Activated CD8-positive, alpha-beta memory T cell treated with anti-CD3 and anti-CD28 coated beads for 48 hours (primary cell): ENCODE measurements around the gene FKBP5.
"Not testable (repeated sequence)": the region's sequence is repeated elsewhere in the genome, so short reads cannot be mapped to it uniquely, and the experiment has no call there.

ENCODE experiments used
- DNase-seq, 3 experiments: peaks; one replicate each; pipeline ENCODE4 v3.0.0-alpha.2; 2020; ENCODE audit warnings: low read depth in 2 of 3, low spot score in 2 of 3

Gene FKBP5

DNA sequence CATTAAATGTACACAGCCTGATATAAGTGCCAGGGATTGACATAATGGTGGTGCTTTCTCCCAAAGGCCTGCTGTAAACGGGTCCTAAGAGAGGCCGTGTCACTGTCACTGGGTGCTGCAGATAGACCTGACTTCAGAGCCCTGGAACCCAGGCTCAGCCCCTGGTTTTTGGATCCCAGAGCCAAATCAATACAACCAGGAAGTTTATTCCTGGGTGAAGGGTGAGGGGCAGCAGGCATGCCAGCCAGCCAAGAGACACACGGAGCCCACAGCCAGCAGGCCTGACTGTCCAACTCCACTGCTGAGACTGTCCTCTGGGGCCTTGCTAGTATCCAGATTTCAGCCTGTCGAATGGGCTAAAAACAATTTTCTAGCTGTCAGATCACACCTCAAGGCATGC lies 35.3 kb upstream of the FKBP5 start:
- no peak for DNase-seq

DNA sequence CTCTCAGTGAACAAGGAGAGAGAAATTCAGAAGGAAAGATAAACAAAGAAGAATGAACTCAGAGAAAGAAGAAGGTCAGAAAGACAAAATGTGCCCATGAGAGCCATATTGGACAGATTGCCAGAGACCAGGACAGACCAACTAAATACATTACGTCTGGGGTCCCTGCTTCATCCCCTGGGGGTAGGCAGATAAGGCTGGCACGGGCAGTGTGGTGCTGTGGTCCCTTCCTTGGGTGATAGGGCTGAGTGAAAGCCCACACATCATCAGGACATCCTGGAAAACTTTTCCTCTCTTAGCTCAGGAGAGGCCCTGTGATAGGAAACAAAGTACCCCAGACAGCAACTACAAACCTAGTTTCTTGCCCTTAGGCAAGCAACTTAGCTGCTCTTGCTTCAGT lies 34.9 kb upstream of the FKBP5 start:
- no peak for DNase-seq

DNA sequence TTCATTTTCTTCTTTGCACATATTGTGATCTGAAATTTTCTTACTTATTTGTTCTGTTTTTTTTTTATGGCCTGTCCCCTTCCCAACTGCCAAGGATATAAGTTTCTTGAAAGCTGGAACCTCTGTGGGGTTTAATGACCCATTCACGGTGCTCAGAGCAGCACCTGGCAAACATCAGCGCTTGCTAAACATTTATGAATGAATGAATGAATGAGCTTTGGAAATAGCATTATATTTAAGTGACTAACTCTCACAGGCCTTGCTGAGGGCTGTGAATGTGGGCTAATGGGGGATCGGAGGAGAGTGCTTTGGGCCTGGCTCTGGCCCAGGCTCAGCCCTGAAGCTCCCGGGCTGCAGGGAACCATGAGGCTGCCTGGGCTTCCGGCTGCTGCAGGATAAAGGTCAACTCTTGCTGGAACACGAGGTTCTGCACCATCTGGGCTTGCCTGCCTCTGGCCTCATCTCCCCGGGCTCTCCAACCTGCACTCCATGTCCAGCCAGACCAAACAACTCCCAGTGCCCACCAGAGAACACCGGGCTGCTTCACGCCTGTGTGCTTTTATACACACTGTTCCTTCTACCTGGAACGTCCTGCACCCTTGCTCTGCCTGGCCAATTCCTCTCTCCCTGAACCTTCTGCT lies 33.5 kb upstream of the FKBP5 start:
- DNase-seq = no peak

DNA sequence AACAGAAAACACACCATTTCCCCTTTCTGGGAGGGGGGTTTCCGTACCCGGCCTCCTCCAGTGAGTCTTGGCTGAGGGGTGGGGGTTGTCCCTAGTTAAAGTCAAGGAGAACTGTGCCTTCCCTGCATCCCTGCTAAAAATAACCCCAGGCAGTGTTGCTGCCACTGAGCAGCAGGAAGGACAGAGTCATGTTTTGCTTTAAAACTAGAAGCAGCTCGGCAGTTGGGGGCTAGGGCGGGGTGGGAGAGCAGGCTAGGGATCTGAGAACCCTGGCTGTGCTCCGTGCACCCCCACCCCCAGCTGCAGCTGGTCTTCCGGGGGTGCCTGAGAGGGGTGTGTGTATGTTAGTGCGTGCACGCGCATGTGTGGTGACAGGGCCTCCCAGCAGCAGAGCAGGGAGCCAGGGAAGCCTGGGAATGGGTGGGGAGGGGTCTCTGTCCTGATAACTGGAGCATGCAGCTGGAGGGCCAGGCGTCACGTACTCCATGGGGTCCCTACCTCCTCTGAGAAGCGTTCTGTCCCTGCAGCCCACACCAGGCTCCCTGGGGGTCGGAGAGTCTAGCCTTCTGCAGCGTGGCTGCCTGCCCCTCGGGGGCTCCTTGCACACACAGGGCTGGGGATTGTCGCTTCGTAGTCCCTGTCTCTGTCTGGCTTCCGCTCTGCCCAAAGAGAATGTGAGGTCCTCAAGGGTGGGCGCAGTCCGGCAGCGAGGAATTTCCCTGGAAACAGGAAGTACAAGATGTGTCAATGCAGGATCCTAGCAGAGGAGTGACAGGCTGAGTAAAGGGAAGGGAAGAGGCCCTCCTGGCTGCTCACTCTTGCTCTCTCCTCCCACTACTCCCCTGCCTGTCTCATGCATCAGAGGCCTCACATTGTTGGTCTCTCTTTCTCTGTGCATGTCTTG lies 31.4 kb upstream of the FKBP5 start:
- DNase-seq = no peak

DNA sequence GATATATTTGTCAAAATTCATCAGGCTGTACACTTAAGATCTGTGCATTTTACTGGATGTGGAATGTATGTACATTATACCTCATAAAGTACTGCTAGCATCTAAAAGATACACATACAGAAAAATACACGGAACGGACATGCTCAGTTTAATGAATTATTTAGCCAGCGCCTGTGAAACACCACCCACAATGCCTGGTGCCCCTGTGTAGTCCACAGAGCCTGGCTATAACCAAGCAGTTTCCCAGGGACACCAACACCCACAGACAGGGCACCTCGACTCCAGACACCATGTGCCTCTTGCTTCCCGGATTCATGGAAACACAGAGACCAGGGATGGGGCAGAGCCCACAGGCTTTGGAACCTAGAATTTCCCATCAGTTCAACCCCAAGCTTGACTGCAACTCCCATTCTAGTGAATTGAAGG lies 30.7 kb upstream of the FKBP5 start:
- DNase-seq = no peak

DNA sequence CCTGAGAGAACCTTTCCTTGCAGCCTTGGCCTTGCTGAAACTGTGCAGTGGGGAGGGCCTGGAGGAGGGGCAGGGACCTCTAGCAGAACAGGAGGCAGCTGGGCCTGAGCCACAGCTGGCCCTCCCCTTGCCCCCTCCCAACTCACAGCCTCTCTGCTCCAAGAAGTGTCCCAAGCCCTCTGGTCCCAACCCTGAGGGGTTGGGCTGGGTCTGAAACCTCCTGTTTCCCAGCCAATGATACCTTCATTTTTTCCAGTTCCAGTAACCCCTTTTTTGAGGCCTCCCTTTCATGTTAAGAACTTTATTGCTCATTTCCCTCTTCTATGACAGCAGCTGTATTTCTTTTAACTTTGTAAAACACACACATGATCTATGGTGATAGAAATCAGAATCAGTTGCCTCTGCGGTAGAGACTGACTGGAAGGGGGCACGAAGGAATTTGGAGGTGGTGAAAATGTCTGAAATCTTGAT lies 30.2 kb upstream of the FKBP5 start:
- DNase-seq = no peak

DNA sequence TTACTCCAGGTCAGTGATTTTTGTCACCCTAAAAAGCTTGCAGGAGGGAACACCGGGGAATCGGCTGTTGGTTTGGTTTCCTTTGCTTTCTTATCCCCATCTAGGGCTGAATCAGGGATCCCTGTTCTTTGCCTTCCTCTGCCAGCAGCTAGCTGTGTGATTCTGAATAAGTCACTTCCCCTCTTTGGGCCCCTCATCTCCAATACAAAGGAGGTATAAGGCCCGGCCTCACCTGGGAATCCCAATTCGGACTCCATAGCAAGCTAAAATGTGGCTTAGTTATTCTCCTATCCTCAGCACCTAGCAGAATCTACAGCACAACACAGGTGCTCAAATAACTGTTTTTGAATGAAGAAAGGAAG lies 29.6 kb upstream of the FKBP5 start:
- DNase-seq = no peak

DNA sequence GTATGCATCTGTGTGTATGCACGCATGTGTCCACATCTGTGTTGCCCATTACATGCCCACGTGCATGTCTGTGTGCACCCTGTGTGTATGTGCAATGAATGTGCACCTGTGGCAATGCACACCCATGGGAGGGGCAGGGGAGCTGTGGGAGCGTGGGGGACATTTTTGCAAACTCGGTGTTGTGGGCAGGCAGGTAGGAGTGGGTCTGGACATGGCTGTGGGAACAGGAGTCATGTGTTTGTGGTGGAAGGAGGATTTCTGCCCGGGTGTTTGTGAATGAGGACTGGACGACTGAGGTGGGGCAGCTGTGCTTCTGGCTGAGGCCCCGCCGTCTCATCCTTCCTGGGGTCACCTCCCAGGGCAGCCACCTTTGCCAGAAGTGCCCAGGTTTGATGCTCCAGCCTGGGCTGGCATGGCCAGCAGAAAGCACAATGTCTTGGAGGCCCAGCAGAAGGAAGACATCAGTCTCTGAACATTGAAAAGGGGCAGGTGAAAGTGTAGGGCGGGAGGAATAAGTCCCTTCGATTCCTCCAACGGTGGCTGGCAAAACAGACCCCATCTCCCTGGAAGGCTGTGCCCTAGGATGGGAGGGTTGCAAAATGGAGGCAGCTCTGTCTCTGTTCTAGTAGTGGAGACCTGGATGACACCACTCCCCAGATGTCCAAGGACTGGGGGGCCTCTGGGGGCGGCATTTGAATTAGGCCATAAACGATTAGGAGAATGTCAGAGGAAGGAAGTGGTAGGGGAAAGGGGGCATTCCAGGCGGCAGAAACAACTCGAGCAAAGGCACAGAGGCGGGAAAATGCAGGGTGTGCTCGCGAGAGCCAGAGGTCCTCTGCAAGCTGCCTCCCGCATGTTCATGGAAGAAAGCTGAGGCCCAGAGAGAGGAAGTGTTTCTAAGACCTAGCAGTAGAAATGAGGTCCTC lies 29.0 kb upstream of the FKBP5 start:
- DNase-seq = no peak

DNA sequence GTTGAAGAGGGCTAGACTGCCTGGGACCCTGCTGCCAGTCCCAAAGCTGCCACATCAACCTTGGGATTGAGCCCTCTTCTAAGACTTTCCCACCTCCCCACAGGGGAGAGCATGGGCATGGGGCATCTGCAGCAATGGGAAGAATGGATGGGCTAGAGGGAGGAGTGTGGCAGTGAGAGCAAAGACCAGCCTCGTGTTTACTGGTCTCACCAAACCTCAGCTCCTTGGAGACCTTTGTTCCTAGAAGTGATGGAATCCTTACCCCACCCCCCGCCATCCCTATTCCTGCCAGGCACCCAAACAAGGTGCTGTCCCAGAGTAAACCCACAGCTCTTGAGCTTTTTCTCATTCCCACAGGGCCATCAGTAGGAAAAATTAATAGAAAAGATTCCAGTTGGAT lies 28.1 kb upstream of the FKBP5 start:
- no peak for DNase-seq

DNA sequence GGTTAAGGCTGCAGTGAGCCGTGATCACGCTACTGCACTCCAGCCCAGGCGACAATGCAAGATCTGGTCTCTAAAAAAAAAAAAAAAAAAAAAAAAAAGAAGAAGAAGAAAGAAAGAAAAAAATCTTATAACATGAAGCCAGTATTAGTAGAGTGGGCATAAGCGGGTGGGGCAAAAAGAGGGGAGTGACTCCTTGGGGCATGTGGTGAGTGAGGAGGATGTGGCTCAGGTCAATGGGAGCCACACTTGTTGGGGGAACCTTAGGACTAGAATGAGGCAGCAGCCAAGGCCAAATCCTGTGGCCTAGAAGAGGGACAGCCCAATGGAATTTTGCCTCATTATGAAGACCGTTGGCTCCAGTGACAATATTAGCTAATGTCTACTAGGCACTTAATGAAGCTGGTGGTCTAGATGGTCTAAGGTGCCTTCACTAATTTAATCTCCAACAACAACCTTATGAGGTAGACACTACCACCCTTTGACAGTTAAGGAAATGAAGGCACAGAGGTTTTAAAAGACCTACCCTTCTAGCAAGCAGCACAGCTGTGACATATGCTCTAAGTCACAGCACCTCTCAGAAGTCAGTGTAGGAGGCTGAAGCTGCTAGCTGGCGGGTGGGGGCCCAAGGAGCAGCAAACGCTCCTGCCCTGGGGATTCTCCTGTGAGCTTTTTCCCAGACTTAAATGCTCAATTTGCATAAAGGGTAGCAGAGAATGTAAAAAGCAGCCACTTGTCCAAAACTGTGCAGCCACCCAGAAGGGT lies 24.5 kb upstream of the FKBP5 start:
- DNase-seq = no peak

DNA sequence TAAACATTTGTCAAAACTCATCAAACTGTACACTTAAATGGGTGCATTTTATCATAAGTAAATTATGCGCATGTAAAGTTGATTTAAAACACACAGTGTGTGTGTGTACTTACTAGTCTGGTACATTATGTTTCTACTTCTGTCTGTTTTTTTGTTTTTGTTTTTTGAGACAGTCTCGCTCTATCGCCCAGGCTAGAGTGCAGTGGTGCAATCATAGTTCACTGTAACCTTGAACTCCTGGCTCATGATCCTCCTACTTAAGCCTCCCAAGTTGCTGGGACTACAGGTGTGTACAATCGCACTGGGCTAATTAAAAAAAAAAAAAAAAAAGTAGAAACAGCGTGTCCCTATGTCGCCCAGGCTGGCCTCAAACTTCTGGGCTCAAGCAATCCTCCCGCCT lies 23.0 kb upstream of the FKBP5 start:
- no peak for DNase-seq

DNA sequence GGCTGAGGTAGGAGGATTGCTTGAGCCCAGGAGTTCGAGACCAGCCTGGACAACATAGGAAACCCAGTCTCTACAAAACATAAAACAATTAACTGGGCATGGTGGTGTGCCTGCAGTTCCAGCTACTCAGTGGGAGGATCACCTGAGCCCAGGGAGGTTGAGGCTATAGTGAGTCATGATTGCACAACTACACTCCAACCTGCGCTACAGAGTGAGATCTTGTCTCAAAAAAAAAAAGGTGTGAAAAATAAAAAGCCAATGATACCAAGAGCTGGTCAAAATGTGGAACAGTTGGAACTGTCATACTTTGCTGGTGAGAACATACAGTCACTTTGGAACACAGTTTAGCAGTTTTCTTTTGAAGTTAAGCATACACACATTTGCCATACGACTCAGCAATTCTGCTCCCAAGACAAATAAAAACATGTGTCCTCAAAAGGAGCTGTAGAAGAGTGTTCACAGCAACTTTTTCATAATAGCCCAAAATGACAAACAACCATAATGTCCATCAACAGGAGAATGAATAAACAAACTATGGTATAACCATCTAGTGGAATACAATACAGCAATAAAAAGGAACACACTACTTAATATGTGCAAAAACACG lies 21.6 kb upstream of the FKBP5 start:
- no peak for DNase-seq

DNA sequence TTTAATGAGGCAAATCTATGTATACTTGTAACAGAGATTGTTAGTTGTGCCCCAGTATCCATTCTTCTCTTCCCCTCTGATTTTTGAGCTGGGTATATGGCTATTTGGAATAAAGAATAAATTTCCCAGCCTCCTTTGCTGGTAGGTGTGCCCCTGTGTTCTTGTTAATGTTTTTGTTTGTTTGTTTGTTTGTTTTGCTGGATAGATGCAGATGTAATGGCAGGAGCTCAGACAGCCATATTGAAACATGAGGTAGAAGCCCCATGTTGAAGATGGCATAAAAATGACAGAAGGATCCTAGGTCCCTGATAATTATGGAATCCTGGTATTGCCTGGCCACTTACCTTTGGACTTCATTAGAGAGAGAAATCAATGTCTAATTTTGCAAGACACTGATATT lies 19.9 kb upstream of the FKBP5 start:
- no peak for DNase-seq

DNA sequence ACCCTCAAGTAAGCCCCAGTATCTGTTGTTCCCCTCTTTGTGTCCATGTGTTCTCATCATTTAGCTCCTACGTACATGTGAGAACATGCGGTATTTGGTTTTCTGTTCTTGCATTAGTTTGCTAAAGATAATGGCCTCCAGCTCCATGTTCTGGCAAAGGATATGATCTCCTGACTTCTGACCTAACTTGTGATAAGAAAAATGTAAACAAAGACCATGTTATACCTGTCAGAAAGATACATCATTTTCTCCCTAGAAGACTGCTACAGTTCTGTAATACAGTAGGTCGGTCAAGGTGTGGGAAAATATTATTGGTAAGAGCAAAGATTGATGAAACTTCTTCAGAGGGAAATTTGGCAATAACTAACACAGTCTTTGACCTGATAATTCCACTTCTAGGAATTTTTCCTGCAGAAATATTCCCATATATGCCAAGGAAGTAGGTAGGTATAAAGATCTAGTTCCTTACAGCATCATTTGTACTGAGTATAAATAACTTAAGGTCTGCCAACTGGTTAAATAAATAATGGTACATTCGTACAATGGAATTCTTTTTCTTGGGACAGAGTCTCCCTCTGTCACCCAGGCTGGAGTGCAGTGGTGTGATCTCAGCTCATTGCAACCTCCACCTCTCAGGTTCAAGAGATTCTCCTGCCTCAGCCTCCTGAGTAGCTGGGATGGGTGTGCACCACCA lies 19.1 kb upstream of the FKBP5 start:
- no peak for DNase-seq

DNA sequence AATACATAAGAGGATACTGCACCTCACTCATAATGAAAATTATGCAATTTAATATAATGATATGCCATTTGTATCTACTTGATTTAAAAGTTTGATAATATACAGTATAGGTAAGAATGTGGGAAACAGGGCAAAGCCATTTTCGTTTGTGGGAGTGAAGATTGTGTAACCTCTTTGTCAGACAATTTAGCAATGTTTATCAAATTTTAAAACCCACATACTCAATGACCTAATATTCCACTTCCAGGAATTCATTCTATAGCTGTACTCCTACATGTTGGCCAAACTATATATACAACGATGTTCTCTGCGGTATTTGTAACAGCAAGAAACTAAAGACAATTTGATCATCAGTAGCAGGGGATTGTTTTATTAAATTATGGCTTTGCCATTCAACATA lies 17.8 kb upstream of the FKBP5 start:
- no peak for DNase-seq

DNA sequence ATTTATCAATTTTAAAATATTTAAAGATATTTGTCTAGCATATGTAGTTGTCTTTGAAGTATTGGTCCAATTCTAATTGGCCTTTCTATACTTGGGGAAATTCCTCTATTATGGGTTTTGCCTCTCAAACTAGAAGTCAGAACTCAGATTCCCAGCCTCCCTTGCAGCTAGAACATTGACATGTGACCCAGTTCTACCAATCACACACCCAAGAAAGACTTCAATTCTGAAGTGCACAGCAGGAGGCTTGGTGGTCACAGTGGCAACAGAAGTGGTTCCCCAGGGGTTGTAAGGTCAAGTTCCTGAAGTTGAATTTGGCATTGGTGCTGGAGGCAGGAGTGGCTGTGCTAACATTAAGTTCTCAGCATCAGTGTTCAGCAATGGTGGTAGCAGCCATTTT lies 14.8 kb upstream of the FKBP5 start:
- no peak for DNase-seq

DNA sequence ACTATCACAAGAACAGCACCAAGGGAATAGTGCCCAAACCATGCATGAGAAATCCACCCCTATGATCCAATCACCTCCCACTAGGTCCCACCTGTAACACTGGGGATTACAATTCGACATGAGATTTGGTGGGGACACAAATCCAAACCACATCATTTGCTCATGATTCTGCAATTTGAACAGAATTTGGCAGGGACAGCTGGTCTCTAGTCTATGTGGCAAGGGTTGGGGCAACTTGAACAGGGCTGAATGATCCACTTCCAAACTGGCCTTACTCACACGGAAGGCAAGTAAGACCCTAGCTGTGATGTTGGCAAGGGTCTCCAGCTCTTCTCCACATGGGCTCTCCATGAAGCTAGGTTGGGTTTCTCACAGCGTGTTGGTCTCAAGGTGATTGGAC lies 10.1 kb upstream of the FKBP5 start:
- no peak for DNase-seq

DNA sequence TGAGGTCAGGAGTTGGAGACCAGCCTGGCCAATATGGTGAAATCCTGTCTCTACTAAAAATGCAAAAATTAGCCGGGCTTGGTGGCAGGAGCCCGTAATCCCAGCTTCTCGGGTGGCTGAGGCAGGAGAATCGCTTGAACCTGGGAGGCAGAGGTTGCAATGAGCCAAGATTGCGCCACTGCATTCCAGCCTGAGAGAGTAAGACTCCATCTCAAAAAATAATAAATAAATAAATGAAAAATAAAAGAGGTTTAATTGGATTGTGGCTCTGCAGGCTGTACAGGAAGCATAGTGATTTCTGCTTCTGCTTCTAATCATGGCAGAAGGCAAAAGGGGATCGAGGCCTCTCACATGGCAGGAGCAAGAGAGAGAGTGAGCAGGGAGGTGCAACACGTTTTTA lies 9.7 kb upstream of the FKBP5 start:
- not testable (repeated sequence) for DNase-seq

DNA sequence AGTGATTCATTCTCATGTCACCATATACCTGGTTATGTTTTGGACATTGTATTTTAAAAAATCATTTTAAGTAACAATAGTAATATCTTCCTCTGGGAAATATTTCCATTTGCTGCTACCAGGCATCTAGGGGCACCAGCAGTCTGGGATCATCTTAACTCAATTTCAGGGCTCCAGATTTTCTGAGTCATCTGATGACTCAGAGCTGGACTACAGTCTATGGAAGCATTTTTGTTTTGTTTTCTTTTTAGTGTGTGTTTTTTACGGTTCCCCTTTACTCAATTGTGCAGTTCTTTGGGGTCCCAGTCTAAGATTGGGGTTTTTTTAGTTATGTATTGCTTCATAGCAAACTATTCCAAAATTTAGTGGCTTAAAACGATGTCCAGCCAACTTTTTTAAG lies 5.7 kb upstream of the FKBP5 start:
- no peak for DNase-seq
